K562 (cell line): Measurements from ENCODE around the gene ANXA7. TPM values are rescaled to one million over a fixed set of nuclear protein-coding genes. Genes with fewer than 3 reads are reported as not detected.
A peak's percentile ranks its signal among the peaks of the same experiment; 100 is the strongest.

Experiments
- DNMT1 ChIP-seq: fragments of 450-650 bp; IDR thresholded peaks from 2 replicates; pipeline ENCODE4 v1.6.1; 2016; ENCODE audit warnings: antibody characterized with exemption, mild to moderate bottlenecking
- FOXA3 ChIP-seq, 2 experiments: fragments of 450-650 bp in 1 of 2; sonication (generic) in 1 of 2; formaldehyde crosslinking; IDR thresholded peaks in 1 of 2; conservative IDR thresholded peaks in 1 of 2; 2 replicates each; pipeline versions ENCODE4 v1.4.0 to v1.8.0; 2020 to 2022; ENCODE audit warnings: mild to moderate bottlenecking in 2 of 2, missing genetic modification reagents in 1 of 2
- HDAC2 ChIP-seq: fragments of 450-650 bp; IDR thresholded peaks from 2 replicates; pipeline ENCODE4 v1.6.1; 2016; ENCODE audit warnings: mild to moderate bottlenecking
- ILF3 ChIP-seq: fragments of 450-650 bp; IDR thresholded peaks from 2 replicates; pipeline ENCODE4 v1.6.1; 2018; ENCODE audit warnings: antibody characterized with exemption, mild to moderate bottlenecking, moderate library complexity, borderline replicate concordance
- KDM4B ChIP-seq, 2 experiments: fragments of 450-650 bp in 1 of 2; sonication (generic) in 1 of 2; IDR thresholded peaks; 2 replicates each; pipeline ENCODE4 v1.6.1; 2016 to 2017; ENCODE audit warnings: borderline replicate concordance in 2 of 2, antibody characterized with exemption in 1 of 2, low read depth in 1 of 2, mild to moderate bottlenecking in 1 of 2
- L3MBTL2 ChIP-seq: fragments of 450-650 bp; IDR thresholded peaks from 2 replicates; pipeline ENCODE4 v1.6.1; 2016; ENCODE audit warnings: mild to moderate bottlenecking, moderate library complexity
- MTA3 ChIP-seq: fragments of 450-650 bp; formaldehyde crosslinking; IDR thresholded peaks from 2 replicates; pipeline ENCODE4 v1.6.1; 2017; ENCODE audit warnings: mild to moderate bottlenecking, borderline replicate concordance
- NFYB ChIP-seq: IDR thresholded peaks from 2 replicates; pipeline ENCODE4 v1.6.1; 2011; ENCODE audit warnings: mild to moderate bottlenecking, moderate library complexity; ENCODE audit not compliant: insufficient read length; ENCODE audit errors: extremely low read depth
- PML ChIP-seq: IDR thresholded peaks from 2 replicates; pipeline ENCODE4 v1.6.1; 2012; ENCODE audit warnings: low read length, inconsistent platforms
- SRF ChIP-seq, 2 experiments: fragments of 250-450, 450-650 bp in 1 of 2; sonication (Bioruptor Pico) in 1 of 2; sonication (generic) in 1 of 2; formaldehyde crosslinking; IDR thresholded peaks; 2 replicates each; pipeline versions ENCODE4 v1.5.0 to v1.5.1; 2020 to 2022; ENCODE audit warnings: mild to moderate bottlenecking in 1 of 2, missing genetic modification reagents in 1 of 2
- TBP ChIP-seq: optimal IDR thresholded peaks from 2 replicates; pipeline ENCODE3; 2011; ENCODE audit warnings: low read depth, low read length, improper control_type of control experiment
- ZKSCAN3 ChIP-seq: fragments of 250-450 bp; sonication (Bioruptor Pico); IDR thresholded peaks from 2 replicates; pipeline ENCODE4 v1.4.0; 2020
- ZNF134 ChIP-seq: fragments of 250-450 bp; sonication (Bioruptor Pico); conservative IDR thresholded peaks from 2 replicates; pipeline ENCODE4 v1.4.0; 2020
- ZNF212 ChIP-seq: fragments of 450-650 bp; formaldehyde crosslinking; IDR thresholded peaks from 2 replicates; pipeline ENCODE4 v1.4.0; 2020; ENCODE audit warnings: mild to moderate bottlenecking
- ZNF395 ChIP-seq: fragments of 200-800 bp; sonication (Bioruptor generic); IDR thresholded peaks from 2 replicates; pipeline ENCODE4 v1.6.1; 2017; ENCODE audit warnings: missing genetic modification characterization, missing compliant biosample characterization
- ZNF609 ChIP-seq: sonication (generic); formaldehyde crosslinking; IDR thresholded peaks from 2 replicates; pipeline ENCODE4 v1.8.1; 2023; ENCODE audit warnings: missing genetic modification reagents, mild to moderate bottlenecking, borderline replicate concordance
- polyA plus RNA-seq, 8 experiments: library from polyadenylated mRNA; depleted of rRNA in 4 of 8; stranded (reverse) in 5 of 8; unstranded in 3 of 8; fragments of >200 nt; fragmentation: Nextera tagmentation in 2 of 8; fragmentation: Illumina TruSeq in 1 of 8; extraction: Ambion mirVana in 2 of 8; extraction: Trizol in 1 of 8; gene quantifications; 2 replicates each; pipeline versions ENCODE4 v1.2.1 to v1.2.3, GENCODE V29; 2011 to 2014; ENCODE audit warnings: inconsistent platforms in 1 of 8, missing spikeins in 1 of 8
- total RNA-seq, 7 experiments: library from RNA; depleted of rRNA in 6 of 7; stranded (reverse); fragments of >200 nt in 6 of 7; fragmentation: Illumina TruSeq in 2 of 7; extraction: Trizol in 2 of 7; gene quantifications; 2 replicates each; pipeline versions ENCODE4 v1.2.1 to v1.2.3, GENCODE V29; 2011 to 2021; ENCODE audit warnings: low replicate concordance in 1 of 7
- TF ChIP-seq, protein P1 (sequence below): fragments of 450-650 bp; conservative IDR thresholded peaks from 2 replicates; pipeline ENCODE4 v1.6.1; 2016; ENCODE audit warnings: missing genetic modification characterization, low read depth, mild to moderate bottlenecking, control low read depth, missing compliant biosample characterization
- TF ChIP-seq, protein P2 (sequence below): sonication (generic); formaldehyde crosslinking; IDR thresholded peaks from 2 replicates; pipeline ENCODE4 v1.8.0; 2022; ENCODE audit warnings: mild to moderate bottlenecking, missing genetic modification reagents

The ANXA7 gene
- total and polyA plus RNA-seq, 9 of the 15 experiments (the other 6 are each of a cell fraction or from before 2014, with no cell fraction given), result 81.6 to 157 (median 122) TPM

- TF ChIP-seq SRF (CRISPR knock-in tag; IDR thresholded peaks at IDR 0.05) (no peak; a peak in 1 of 4 replicates), DNMT1 (no peak), ZKSCAN3 (CRISPR knock-in tag) (no peak), ILF3 (no peak), FOXA3 (CRISPR knock-in tag; conservative IDR thresholded peaks at IDR 0.05 in 1 of 2, IDR thresholded peaks at IDR 0.05 in 1 of 2) (0 out of 4 replicates have a peak, but pooled peaks of 1 of the 2 experiments have one; percentile 4), L3MBTL2 (peak; percentile 44), MTA3 (no peak), PML (0 out of 2 replicates have a peak, but pooled peaks have one; percentile 54), ZNF134 (CRISPR knock-in tag) (no peak), HDAC2 (no peak), ZNF609 (no peak), TBP (no peak), ZNF212 (no peak), NFYB (no peak), KDM4B (IDR thresholded peaks at IDR 0.05; ENCODE audit: borderline replicate concordance in 2 of 2, low read depth in 1 of 2) (no peak), ZNF395 (no peak)
- TF ChIP-seq, protein P1, sequence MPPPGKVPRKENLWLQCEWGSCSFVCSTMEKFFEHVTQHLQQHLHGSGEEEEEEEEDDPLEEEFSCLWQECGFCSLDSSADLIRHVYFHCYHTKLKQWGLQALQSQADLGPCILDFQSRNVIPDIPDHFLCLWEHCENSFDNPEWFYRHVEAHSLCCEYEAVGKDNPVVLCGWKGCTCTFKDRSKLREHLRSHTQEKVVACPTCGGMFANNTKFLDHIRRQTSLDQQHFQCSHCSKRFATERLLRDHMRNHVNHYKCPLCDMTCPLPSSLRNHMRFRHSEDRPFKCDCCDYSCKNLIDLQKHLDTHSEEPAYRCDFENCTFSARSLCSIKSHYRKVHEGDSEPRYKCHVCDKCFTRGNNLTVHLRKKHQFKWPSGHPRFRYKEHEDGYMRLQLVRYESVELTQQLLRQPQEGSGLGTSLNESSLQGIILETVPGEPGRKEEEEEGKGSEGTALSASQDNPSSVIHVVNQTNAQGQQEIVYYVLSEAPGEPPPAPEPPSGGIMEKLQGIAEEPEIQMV (tag), result no peak
- TF ChIP-seq, protein P2, sequence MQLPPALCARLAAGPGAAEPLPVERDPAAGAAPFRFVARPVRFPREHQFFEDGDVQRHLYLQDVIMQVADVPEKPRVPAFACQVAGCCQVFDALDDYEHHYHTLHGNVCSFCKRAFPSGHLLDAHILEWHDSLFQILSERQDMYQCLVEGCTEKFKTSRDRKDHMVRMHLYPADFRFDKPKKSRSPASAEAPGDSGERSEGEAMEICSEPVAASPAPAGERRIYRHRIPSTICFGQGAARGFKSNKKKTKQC, result no peak
Observed at GRCh38 chr10:73414230-73414945, 530 bp upstream of the ANXA7 start (continued).
